HCT116 (cell line): Measurements from ENCODE around the gene KRTAP12-1. TPM values are rescaled to one million over a fixed set of nuclear protein-coding genes. Genes with fewer than 3 reads are reported as not detected.

Experiments used
- ATAC-seq: fragments of 200-7000 bp; cut with Tn5 transposase; 2 replicates; pipeline ENCODE4 v1.9.1; 2020; ENCODE audit warnings: mild to moderate bottlenecking, moderate library complexity
- BruUV-seq: library from RNA; stranded (reverse); fragments of 400-500 nt; replicated peaks from 2 replicates; lab custom pipeline; 2021; lab: Mats Ljungman, UMichigan
- CTCF ChIA-PET: fragments of 300-600 bp; sonication (Branson Sonifier 250); formaldehyde crosslinking; loops from one replicate; lab custom pipeline; 2021; ENCODE audit warnings: antibody characterized with exemption; lab: Charles Lee
- POLR2A ChIA-PET: fragments of 300-600, 350-600 bp; sonication (Branson Sonifier 250); formaldehyde crosslinking; loops from one replicate; lab custom pipeline; 2021; ENCODE audit warnings: antibody characterized with exemption; lab: Charles Lee
- RAD21 ChIA-PET, 2 experiments: fragments of 300-600 bp; sonication (Branson Sonifier 250); formaldehyde crosslinking; loops; one replicate each; lab custom pipeline; 2023; ENCODE audit warnings: low total read pairs in 2 of 2; ENCODE audit not compliant: uncharacterized antibody in 2 of 2, unreplicated experiment in 2 of 2, low non-redundant PET in 1 of 2; lab: Charles Lee
- DNase-seq: peaks from one replicate; pipeline ENCODE4 v3.0.0-alpha.2; 2010; ENCODE audit warnings: low read depth, low spot score
- H2AFZ ChIP-seq: fragments of 200-600 bp; shearing (Covaris generic), sonication (generic); 2 replicates; pipeline ENCODE4 v1.6.1; 2017; ENCODE audit warnings: low read depth, mixed run types, mixed read lengths, antibody characterized with exemption, low read length; ENCODE audit not compliant: poor library complexity, severe bottlenecking
- H3K27ac ChIP-seq: 2 replicates; pipeline ENCODE4 v1.5.1; 2012; ENCODE audit warnings: low read depth, low read length
- H3K27me3 ChIP-seq: fragments of 200-600 bp; sonication (generic); 2 replicates; pipeline ENCODE4 v1.6.1; 2016; ENCODE audit warnings: mixed run types, low read length, mixed read lengths; ENCODE audit not compliant: insufficient read depth
- H3K36me3 ChIP-seq, 2 experiments: fragments of 200-500 bp in 1 of 2; fragments of 200-600 bp in 1 of 2; sonication (Bioruptor generic) in 1 of 2; sonication (generic) in 1 of 2; 2 replicates each; pipeline versions ENCODE4 v1.5.1 to v1.6.1; 2014 to 2016; ENCODE audit warnings: low read length in 2 of 2, inconsistent platforms in 1 of 2, mixed read lengths in 1 of 2, mixed run types in 1 of 2; ENCODE audit not compliant: insufficient read depth in 2 of 2, control insufficient read depth in 1 of 2
- H3K4me1 ChIP-seq, 2 experiments: fragments of 200-600 bp in 1 of 2; sonication (generic) in 1 of 2; 2 replicates each; pipeline versions ENCODE4 v1.5.1 to v1.6.1; 2012 to 2017; ENCODE audit warnings: low read length in 2 of 2, inconsistent platforms in 1 of 2, mild to moderate bottlenecking in 1 of 2, mixed read lengths in 1 of 2, mixed run types in 1 of 2, moderate library complexity in 1 of 2; ENCODE audit not compliant: insufficient read depth in 2 of 2, control insufficient read depth in 1 of 2
- H3K4me2 ChIP-seq: fragments of 200-600 bp; sonication (generic); 2 replicates; pipeline ENCODE4 v1.6.1; 2017; ENCODE audit warnings: mixed run types, low read length, mixed read lengths
- H3K4me3 ChIP-seq, 2 experiments: fragments of 200-600 bp in 1 of 2; sonication (generic) in 1 of 2; replicated peaks in 1 of 2; 2 replicates each; pipeline ENCODE4 v1.5.1; 2011 to 2016; ENCODE audit warnings: low read length in 2 of 2, control low read depth in 1 of 2, low read depth in 1 of 2, mild to moderate bottlenecking in 1 of 2, mixed read lengths in 1 of 2, mixed run types in 1 of 2
- H3K79me2 ChIP-seq: fragments of 200-600 bp; sonication (generic); 2 replicates; pipeline ENCODE4 v1.6.1; 2017; ENCODE audit warnings: mild to moderate bottlenecking, mixed run types, low read length, moderate library complexity, mixed read lengths; ENCODE audit not compliant: insufficient read depth
- H3K9ac ChIP-seq: fragments of 200-600 bp; sonication (generic); 2 replicates; pipeline ENCODE4 v1.6.1; 2016; ENCODE audit warnings: low read length, mixed read lengths
- H3K9me2 ChIP-seq: fragments of 200-600 bp; sonication (generic), shearing (Covaris generic); 2 replicates; pipeline ENCODE4 v1.6.1; 2017; ENCODE audit warnings: mixed run types, mild to moderate bottlenecking, moderate library complexity; ENCODE audit not compliant: insufficient read depth
- H3K9me3 ChIP-seq, 2 experiments: fragments of 200-500 bp in 1 of 2; fragments of 200-600 bp in 1 of 2; sonication (Bioruptor generic) in 1 of 2; sonication (generic) in 1 of 2; 2 replicates each; pipeline ENCODE4 v1.6.1; 2014 to 2017; ENCODE audit warnings: low read length in 2 of 2, mixed read lengths in 2 of 2, inconsistent platforms in 1 of 2, low read depth in 1 of 2, mild to moderate bottlenecking in 1 of 2, mixed run types in 1 of 2, moderate library complexity in 1 of 2; ENCODE audit not compliant: control insufficient read depth in 1 of 2, insufficient read depth in 1 of 2
- H4K20me1 ChIP-seq: fragments of 200-600 bp; sonication (generic), shearing (Covaris generic); 2 replicates; pipeline ENCODE4 v1.6.1; 2017; ENCODE audit warnings: mixed run types, mild to moderate bottlenecking, moderate library complexity; ENCODE audit not compliant: insufficient read depth
- CBX3 ChIP-seq: IDR thresholded peaks from 2 replicates; pipeline ENCODE4 v1.6.1; 2012; ENCODE audit warnings: low read depth
- CEBPB ChIP-seq: IDR thresholded peaks from 2 replicates; pipeline ENCODE4 v1.6.1; 2012; ENCODE audit warnings: low read depth
- CTCF ChIP-seq, 3 experiments: fragments of 200-600 bp in 1 of 3; sonication (generic) in 1 of 3; IDR thresholded peaks in 2 of 3; conservative IDR thresholded peaks in 1 of 3; 2 replicates each; pipeline ENCODE4 v1.5.1; 2012 to 2017; ENCODE audit warnings: low read depth in 2 of 3, low read length in 2 of 3, antibody characterized with exemption in 1 of 3, borderline replicate concordance in 1 of 3, control low read depth in 1 of 3, mild to moderate bottlenecking in 1 of 3, mixed read lengths in 1 of 3, mixed run types in 1 of 3, moderate library complexity in 1 of 3; ENCODE audit not compliant: insufficient read depth in 1 of 3
- EGR1 ChIP-seq: IDR thresholded peaks from 2 replicates; pipeline ENCODE4 v1.6.1; 2012; ENCODE audit warnings: low read depth
- ELF1 ChIP-seq: IDR thresholded peaks from 2 replicates; pipeline ENCODE4 v1.6.1; 2012; ENCODE audit warnings: low read depth, borderline replicate concordance
- EZH2 ChIP-seq: fragments of 200-600 bp; sonication (generic); IDR thresholded peaks from 2 replicates; pipeline ENCODE4 v1.6.1; 2017; ENCODE audit warnings: antibody characterized with exemption, mixed run types
- EZH2phosphoT487 ChIP-seq: fragments of 200-600 bp; IDR thresholded peaks from 2 replicates; pipeline ENCODE4 v1.6.1; 2018; ENCODE audit warnings: antibody characterized with exemption, borderline replicate concordance
- FOSL1 ChIP-seq: IDR thresholded peaks from 2 replicates; pipeline ENCODE4 v1.6.1; 2012; ENCODE audit warnings: low read depth
- POLR2A ChIP-seq: IDR thresholded peaks from 2 replicates; pipeline ENCODE4 v1.7.0; 2011; ENCODE audit warnings: borderline replicate concordance; ENCODE audit not compliant: insufficient read depth, insufficient read length; ENCODE audit errors: extremely low read depth
- POLR2AphosphoS5 ChIP-seq: IDR thresholded peaks from 2 replicates; pipeline ENCODE4 v1.6.1; 2011; ENCODE audit warnings: mild to moderate bottlenecking, low read depth, low read length, moderate library complexity
- RAD21 ChIP-seq: IDR thresholded peaks from 2 replicates; pipeline ENCODE4 v1.6.1; 2012; ENCODE audit warnings: low read depth, mild to moderate bottlenecking
- SIN3A ChIP-seq: IDR thresholded peaks from 2 replicates; pipeline ENCODE4 v1.6.1; 2012; ENCODE audit warnings: low read depth
- SP1 ChIP-seq: IDR thresholded peaks from 2 replicates; pipeline ENCODE4 v1.6.1; 2012; ENCODE audit warnings: low read depth
- intact Hi-C: fragments of 100-400 bp; cut with micrococcal nuclease; formaldehyde crosslinking; loops from 2 replicates; pipeline ENCODE4 v1.10.0; 2022
- total RNA-seq: library from RNA; stranded (reverse); gene quantifications from one replicate; pipeline ENCODE4 v1.2.1, GENCODE V29; 2021; ENCODE audit not compliant: unreplicated experiment

KRTAP12-1 gene
- total RNA-seq, 1 experiment from 2014 or later = not detected

DNA sequence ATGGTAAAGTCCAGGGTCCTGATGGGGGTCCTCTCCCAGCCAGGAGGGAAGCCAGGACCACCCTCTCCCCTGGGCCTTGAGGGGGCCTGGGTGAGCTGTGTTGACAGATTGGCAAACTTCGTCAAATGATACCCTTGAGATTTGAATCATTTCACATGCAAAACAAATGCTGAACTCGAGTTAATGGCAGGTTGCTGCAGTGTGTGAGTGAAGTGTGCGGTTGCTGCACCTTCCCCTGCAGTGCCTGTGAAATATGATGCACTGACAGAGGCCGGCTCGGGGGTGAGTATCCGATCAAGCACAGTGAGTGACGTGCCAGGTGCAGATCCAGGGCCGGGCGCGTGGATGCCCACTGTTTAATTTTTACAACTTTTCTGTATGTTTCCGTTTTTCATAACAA lies 5.7 kb upstream of the KRTAP12-1 start:
- no peak overlapping the region for H3K4me2 ChIP-seq
- TF ChIP-seq SIN3A (no peak), CEBPB (no peak), CBX3 (no peak), RAD21 (no peak), POLR2AphosphoS5 (no peak), EGR1 (no peak), CTCF (IDR thresholded peaks at IDR 0.05 in 2 of 3, conservative IDR thresholded peaks at IDR 0.05 in 1 of 3; ENCODE audit: borderline replicate concordance in 1 of 3, insufficient read depth in 1 of 3, low read depth in 2 of 3, low read length in 2 of 3) (no peak), EZH2 (no peak), ELF1 (no peak), EZH2phosphoT487 (no peak), POLR2A (no peak), FOSL1 (no peak), SP1 (no peak)
- no peak overlapping the region for H2AFZ ChIP-seq
- ChIA-PET POLR2A (no interaction called here), RAD21 (no interaction called here), CTCF (no interaction called here)
- H3K27ac ChIP-seq = no peak overlapping the region
- no peak for DNase-seq
- peaks cover 0 to 4% of the 10 kb centered on the region in 2 experiments; a peak in 2 of 4 replicates for H3K9me3 ChIP-seq
- no peaks in the 10 kb centered on the region for H3K79me2 ChIP-seq
- intact Hi-C loops = no loop called here
- no peak overlapping the region for H3K4me3 ChIP-seq
- no peaks in the 10 kb centered on the region for H3K4me1 ChIP-seq
- H3K36me3 ChIP-seq = no peaks in the 10 kb centered on the region
- H4K20me1 ChIP-seq = no peaks in the 10 kb centered on the region
- no peaks in the 10 kb centered on the region for H3K27me3 ChIP-seq
- no peak overlapping the region for H3K9ac ChIP-seq
- ATAC-seq = no peak
- no TSS peak for BruUV-seq
- H3K9me2 ChIP-seq = no peaks in the 10 kb centered on the region
